AG10803 (cell line): ENCODE data around the gene LRATD1.
"Not testable (repeated sequence)": the region's sequence is repeated elsewhere in the genome, so short reads cannot be mapped to it uniquely, and the experiment has no call there.

ENCODE experiments used
- DNase-seq: peaks from one replicate; pipeline ENCODE4 v3.0.0; 2010; ENCODE audit warnings: low read depth
- H3K4me3 ChIP-seq: 2 replicates; pipeline ENCODE4 v1.5.1; 2011; ENCODE audit warnings: mild to moderate bottlenecking, low read length, control low read depth
- TF ChIP-seq, protein P1 (sequence below): conservative IDR thresholded peaks from 2 replicates; pipeline ENCODE4 v1.5.1; 2011; ENCODE audit warnings: mild to moderate bottlenecking, low read length, control low read depth, inconsistent platforms

The LRATD1 gene

DNA sequence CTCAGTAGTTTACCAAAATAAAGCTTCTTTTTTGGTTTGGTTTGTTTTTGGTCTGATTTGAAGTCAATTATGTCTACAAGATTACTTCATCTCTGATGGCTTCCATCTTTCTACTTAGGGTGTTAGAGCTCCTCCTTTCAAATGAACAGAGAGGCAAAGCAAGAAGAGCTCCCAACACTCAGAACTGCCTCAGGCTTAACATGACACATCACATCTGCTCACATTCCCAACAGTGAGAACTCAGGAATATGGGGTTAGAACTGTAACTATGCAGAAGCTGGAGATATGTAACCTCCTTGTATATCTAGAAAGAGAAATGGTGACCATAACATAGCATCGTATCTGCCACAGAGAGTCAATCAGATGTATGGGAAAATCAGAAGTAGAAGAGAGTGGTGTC is 11.4 kb upstream of the LRATD1 start:
- no peak overlapping the region for H3K4me3 ChIP-seq
- DNase-seq = no peak
- TF ChIP-seq, protein P1, sequence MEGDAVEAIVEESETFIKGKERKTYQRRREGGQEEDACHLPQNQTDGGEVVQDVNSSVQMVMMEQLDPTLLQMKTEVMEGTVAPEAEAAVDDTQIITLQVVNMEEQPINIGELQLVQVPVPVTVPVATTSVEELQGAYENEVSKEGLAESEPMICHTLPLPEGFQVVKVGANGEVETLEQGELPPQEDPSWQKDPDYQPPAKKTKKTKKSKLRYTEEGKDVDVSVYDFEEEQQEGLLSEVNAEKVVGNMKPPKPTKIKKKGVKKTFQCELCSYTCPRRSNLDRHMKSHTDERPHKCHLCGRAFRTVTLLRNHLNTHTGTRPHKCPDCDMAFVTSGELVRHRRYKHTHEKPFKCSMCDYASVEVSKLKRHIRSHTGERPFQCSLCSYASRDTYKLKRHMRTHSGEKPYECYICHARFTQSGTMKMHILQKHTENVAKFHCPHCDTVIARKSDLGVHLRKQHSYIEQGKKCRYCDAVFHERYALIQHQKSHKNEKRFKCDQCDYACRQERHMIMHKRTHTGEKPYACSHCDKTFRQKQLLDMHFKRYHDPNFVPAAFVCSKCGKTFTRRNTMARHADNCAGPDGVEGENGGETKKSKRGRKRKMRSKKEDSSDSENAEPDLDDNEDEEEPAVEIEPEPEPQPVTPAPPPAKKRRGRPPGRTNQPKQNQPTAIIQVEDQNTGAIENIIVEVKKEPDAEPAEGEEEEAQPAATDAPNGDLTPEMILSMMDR = no peak

- TF ChIP-seq, protein P1 = no peak
- H3K4me3 ChIP-seq = no peak overlapping the region
- no peak for DNase-seq
These were observed 10.5 kb upstream of the LRATD1 start for GRCh38 chr2:14621906-14622549.

DNA sequence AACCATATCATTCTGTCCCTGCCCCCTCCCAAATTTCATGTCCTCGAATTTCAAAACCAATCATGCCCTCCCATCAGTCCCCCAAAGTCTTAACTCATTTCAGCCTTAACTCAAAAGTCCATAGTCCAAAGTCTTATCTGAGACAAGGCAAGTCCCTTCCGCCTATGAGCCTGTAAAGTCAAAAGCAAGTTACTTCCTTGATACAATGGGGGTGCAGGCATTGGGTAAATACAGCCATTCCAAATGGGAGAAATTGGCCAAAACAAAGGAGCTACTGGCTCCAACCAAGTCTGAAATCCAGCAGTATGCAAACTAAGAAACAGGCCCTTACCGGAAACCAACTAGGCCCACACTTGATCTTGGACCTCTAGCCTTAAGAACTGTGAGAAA is 10.0 kb upstream of the LRATD1 start:
- DNase-seq, H3K4me3 ChIP-seq: not testable (repeated sequence)

DNA sequence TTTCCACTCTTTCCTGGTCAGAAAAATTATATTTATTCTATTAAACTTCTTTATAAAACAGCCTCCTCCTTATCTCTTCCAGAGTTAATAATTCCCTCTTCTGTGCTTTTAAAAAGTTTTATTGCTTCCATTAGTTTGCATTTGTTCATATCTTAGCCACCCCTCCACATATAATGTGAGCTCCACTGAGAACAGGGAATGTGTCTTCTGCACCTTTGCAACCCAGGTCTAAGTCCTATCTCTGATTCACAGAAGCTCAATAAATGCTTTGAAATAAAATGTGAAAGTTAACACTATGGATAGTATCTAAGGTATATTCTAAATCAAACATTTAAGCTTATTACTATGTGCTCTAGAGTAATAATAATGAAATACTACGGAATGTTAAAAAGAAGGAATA is 9.3 kb upstream of the LRATD1 start:
- no peak for DNase-seq
- H3K4me3 ChIP-seq = no peak overlapping the region
- TF ChIP-seq, protein P1 = no peak

DNA sequence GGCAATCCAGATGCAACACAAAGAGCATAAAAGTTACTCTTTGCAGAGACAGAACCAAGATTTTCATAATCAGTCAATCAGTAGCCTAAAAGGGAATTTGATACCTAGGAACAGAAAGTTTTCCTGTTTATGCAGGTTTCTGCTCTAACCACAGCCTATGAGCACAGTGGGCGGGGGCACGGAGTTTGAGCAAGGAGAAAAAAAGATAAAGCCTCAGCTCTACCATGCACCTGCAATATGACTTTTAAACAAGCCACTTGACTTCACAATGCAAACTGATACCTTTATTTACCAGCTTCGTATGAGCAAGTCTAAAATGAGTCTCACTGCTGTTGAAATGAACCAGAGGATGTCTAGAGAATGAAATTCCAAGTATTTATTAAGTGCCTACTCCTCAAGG is 5.6 kb upstream of the LRATD1 start:
- no peak overlapping the region for H3K4me3 ChIP-seq
- no peak for DNase-seq
- TF ChIP-seq, protein P1 = no peak

DNA sequence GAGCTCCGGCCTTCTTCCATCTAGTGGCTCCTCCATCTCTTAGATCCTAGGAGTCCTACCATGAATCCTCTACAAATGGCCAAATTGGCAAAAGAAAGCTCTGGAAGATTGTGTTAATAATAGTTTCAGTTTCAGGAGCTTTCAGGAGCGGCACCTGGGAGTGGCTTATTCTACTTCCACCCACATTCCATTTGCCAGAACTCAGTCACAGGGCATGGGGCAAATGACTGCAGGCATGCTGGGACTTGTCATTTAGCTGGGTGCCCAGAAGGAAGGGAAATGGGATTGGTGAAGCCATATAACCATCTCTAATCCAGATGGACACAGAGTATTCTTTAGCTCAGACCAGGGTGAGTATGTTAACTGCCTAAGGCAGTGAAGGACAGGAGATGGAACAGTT is 3.6 kb upstream of the LRATD1 start:
- no peak overlapping the region for H3K4me3 ChIP-seq
- peak; percentile 12 for DNase-seq
- TF ChIP-seq, protein P1 = no peak

- DNase-seq = no peak
- TF ChIP-seq, protein P1 = no peak
- peak overlapping the region; percentile 73 for H3K4me3 ChIP-seq
These were observed 994 bp upstream of the LRATD1 start for GRCh38 chr2:14631406-14632040.
